GM21390 (cell line): Measurements from ENCODE around the gene JADE1.

ENCODE experiments used
- ATAC-seq: cut with Tn5 transposase; IDR thresholded peaks from one replicate; pipeline ENCODE4 v1.9.1; 2021; ENCODE audit not compliant: unreplicated experiment

The JADE1 gene

DNA sequence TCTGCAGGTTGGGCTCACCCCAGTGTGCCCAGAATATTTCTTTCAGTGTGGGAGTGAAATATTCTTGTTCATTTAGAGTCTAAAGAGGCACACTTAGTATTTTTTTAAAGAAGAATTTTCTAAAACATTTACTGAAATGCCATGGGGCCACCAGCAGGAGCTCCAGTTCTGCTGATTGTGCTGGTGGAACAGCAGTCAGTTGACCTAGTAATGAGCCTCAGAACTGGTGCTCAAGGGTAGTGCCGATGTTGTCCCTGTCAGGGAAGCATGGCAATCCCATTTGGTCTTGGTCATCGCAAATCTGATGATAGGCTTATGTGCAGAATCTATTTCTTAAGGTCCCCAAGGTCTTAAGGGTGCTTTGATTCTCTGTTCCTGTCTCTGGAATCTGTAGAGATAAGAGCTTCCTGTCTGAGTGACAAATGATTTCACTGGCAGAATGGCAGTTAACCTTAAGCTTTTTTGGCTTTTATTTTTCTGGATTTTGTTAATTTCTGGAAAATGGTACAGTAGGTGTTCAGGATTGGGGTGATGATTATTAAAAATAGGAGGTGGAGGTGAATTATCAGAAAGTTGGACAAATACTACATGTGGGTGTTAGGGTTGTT, 31.3 kb downstream of the JADE1 start:
- ATAC-seq: no peak

DNA sequence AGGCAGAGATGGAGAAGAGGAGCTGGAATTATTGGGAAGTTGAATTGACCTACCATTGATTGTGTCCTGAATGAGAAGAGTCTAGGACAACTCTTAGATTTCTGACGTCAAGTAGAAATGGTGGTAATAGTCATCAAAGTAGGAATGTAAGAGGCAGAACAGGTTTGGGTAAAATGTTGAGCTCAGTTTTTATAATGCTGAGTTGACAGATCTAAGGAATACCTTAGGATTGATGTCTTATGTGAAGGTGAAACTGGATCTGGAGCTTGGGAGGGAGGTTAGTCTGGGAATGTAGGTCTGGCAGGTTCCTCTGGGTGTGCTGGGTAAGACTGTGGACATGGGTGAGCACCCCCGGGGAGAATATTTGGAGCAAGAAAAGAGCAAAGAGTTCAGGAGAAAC, 31.9 kb downstream of the JADE1 start:
- no peak for ATAC-seq

DNA sequence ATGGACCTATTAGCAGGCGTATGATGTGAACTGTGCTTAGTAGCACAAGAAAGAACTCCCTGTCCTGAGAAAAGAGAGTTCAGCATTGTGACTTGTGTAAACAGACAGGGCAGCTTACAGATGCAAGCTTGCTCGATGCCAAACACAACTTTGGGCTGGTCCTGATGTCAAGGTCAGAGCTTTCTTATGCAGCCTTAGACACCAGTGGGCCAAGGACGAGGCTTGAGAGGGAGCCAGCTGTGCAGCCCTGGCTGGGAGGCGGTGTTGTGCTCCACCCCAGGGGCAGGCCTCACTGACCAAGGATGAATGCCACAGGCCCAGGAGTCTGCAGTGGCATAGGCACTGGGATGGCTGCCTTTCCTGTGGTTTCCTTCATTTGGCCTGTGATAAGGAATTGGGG, 35.4 kb downstream of the JADE1 start:
- ATAC-seq: no peak

DNA sequence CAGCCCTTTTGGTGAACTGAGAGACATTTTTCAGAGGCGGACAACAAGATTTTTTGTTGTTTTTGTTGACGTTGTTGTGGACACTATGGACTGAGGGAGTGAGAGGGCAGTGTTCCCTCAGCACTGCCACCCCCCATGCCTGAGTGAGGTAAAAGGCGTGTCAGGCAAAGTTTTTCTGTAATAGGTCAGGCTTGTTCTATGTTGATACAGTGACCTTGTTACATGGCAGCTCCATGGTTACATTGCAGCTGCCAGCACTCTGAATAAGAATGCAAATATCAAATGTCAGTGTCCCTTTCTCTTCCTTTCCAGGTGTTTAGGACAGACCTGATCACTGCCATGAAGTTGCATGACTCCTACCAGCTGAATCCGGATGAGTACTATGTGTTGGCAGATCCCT, 36.6 kb downstream of the JADE1 start:
- ATAC-seq: no peak

DNA sequence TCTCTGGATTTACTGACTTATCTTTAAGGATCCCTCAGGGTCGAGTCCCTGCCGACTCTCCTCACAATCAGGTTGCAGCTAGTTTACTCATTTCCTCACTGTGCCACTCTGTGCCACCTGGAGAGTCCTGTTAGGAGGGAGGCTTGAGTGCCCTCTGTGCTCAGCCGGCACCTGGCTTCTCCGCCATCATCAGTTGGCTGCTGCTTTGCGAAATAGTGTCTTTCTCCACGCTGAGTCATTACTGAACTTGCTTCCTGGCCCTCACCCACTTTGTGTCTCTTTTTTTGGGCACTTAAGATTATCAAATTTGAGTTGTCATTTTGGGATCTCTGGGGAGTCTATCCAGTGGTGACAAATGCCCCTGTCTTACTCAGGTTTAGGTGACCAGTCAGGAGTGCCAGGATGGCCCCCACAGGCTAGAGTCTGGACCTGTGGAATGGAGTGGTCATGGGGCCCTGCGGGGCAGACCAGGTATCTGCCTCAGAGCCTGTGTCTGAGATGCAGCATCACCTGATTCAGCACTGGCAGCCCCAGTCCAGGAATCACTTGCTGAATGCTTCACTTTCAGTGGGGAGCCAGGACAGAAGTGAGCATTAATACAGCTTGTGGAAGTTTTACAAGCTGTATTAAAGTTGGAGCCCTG, 37.7 kb downstream of the JADE1 start:
- no peak for ATAC-seq

DNA sequence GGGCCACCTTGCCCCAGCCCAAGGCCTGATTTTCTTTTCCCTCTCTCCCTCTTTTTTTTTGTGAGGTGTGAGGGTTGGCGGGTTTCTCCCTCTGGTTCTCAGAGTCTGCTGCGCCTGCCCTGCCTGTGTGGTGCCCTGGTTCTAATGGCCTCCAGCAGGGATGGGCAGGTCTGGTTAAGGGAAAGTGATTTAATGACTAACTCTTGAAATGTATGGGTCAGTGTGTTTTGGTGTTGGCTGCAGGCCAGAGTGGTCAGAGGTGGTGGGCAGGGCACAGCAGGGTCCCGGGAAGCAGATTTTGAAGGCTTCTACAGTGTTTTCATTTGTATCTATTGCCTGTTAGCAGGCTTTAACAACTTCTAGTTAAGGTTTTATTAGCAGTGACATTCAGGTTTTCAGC, 39.0 kb downstream of the JADE1 start:
- ATAC-seq: no peak

DNA sequence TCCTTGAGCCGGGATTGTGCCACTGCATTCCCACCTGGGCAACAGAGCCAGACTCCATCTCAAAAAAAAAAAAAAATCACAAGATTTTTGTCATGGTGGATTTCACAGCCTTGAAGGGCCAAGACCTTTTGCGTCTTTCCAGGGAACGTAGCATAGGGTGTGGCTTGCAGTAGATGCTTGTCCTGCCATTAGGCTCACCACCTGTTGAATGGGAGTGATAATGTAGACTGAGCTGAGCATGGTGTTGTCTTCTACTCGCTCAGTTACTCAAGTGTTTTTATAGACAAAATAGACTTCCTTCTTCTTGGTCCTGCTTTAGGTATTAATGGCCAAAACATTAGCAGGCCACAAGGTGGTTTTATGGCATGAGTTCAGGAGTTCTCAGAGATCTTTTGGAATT, 40.8 kb downstream of the JADE1 start:
- no peak for ATAC-seq

DNA sequence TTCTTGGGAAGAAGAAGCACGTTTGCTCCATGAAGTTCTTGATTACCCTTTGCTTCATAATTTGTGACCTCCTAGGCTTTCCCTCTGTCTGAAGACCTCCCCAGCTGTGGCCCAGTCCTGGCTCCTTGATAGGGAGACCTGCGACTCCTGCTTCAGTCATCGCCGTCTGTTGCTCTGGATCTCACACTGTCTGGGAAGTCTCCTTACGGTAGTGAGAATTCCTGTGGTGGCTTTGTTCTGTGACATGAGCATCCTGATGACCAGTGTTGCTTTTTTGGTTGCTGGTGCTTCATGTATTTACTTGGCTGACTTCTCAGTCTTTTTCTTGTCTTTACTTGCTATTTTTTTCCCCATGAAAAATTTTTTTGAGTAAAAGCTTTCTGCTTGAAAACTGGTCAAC, 44.2 kb downstream of the JADE1 start:
- ATAC-seq: no peak

DNA sequence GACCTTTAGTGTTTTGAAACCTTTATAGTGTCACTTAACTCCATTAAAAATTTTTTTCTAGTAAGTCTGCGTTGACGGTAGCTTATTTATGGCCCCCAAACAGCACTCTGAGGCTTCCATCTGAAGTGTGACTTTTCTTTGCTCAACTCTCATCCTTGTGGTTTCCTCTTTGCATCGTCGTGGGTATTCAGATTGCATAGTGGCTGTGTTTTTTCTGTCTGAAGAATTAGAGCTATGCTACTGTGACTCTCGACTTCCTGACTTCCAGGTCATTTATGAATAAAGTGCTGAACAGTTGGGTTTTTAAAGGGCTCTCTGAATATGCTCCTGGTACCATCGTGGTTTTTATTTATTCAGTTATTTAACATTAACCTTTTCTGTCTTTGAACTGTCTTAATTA, 44.9 kb downstream of the JADE1 start:
- peak; percentile 90 for ATAC-seq

DNA sequence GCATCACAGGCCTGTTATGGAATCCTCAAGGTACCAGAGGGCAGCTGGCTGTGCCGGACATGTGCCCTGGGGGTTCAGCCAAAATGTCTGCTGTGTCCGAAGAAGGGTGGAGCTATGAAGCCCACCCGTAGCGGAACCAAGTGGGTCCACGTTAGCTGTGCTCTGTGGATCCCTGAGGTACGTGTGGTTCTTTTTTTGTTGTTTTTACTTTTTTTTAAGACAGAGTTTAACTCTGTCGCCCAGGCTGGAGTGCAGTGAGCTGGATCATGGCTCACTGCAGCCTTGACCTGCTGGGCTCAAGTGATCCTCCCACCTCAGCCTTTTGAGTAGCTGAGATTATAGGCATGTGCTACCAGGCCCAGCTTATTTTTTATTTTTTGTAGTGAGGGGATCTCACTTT, 46.1 kb downstream of the JADE1 start:
- ATAC-seq: no peak

DNA sequence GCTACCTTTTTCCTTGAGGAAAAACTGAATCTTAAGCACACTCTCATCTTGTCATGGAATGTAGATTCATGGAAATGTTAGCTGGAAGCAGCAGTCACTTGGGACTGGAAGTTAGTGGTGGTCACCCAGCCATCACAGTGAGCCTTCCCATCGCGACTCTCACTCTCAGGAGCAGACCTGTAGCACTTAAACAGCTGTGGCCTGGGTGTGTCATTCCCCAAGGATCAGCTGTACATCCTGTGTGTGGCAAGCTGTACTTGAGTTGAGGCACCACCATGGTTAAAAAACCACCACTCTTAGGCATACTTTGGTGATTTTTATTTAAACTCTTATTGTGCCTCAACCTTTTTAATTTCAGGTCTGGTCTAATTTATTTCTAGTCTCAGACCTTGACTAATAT, 46.7 kb downstream of the JADE1 start:
- ATAC-seq: no peak

DNA sequence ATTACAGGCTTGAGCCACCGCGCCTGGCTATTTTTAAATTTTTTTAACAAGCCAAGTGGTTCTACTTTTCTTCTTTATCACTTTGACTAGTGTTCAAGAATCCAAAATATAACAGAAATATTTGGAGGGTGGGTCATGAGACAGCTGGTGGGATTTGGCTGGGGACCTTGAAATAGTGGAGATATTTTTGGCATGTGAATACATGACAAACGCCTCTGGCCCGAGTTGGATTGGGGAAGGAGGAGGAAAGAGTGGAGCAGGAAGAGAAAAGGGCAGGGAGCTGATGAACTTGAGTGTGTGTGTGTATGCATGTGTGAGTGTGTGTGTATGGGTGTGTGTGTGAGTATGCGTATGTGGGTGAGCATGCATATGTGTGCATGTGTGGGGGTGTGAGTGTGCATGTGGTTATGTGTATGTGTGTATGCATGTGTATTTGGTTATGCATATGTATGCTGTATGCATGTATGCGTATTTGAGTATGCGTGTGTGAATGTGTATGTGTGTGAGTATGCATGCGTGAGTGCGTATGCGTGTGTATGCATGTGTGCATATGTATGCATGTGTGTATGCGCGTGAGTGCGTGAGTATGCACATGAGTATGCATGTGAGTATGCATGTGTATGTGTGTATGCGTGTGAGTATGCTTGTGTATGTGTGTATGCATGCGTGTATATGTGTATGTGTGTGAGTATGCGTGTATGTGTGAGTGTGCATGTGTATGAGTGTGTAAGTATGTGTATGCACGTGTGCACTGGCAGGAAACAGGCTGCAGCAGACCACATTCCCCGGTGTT, 49.6 kb downstream of the JADE1 start:
- no peak for ATAC-seq

DNA sequence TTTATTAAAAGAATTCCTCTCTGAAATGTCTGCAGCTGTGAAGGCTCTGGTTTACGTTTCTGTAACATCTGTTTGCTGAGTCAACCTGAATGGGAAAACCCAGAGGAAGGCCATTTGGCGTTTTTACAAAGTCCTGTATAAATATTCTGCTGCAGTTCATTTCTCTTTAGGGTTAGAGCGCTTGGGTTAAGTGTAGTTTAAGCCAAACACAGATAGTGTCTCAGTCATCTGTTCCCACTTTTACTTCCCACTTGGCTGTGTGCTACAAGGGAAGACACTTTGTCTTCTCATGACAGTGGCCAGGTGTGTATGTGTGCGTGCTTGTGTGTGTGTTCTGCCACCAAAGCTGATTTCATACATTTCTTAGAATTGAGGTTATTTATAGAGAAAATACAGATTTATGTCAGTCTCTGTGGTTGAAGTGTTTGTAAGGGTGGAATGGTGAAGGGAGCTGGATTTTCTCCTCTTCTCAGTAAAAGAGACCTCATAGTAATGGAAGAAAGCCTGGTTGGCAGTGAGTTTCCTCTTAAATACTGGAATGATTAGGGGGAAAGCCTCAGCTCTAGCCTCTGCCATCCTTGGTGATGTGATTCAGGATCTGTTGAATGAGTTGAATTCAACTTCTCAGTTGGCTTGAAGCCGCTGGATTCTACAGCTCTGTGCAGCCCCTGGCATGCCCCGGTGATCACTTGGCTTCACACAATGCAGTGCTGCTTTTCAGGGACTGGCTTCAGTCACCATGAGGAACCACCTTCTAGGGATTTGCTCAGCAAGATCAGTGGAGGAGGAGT, 50.6 kb downstream of the JADE1 start:
- ATAC-seq: no peak

DNA sequence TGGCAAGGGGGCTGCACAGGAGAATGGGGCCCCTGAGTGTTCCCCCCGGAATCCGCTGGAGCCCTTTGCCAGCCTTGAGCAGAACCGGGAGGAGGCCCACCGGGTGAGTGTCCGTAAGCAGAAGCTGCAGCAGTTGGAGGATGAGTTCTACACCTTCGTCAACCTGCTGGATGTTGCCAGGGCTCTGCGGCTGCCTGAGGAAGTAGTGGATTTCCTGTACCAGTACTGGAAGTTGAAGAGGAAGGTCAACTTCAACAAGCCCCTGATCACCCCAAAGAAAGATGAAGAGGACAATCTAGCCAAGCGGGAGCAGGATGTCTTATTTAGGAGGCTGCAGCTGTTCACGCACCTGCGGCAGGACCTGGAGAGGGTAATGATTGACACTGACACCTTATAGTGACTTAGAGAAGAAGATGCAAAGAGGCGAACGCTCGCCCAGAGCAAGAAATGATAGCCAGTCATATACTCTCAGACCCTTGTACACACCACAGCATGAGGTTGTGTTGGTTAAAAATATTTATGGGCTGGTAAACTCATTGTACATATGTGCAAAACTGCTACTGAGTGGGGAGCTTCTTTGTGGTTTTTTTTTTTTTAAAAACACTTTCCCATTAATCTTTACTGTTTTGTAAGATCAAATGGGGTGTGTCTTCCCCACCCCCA, 52.5 kb downstream of the JADE1 start:
- peak; percentile 11 for ATAC-seq

DNA sequence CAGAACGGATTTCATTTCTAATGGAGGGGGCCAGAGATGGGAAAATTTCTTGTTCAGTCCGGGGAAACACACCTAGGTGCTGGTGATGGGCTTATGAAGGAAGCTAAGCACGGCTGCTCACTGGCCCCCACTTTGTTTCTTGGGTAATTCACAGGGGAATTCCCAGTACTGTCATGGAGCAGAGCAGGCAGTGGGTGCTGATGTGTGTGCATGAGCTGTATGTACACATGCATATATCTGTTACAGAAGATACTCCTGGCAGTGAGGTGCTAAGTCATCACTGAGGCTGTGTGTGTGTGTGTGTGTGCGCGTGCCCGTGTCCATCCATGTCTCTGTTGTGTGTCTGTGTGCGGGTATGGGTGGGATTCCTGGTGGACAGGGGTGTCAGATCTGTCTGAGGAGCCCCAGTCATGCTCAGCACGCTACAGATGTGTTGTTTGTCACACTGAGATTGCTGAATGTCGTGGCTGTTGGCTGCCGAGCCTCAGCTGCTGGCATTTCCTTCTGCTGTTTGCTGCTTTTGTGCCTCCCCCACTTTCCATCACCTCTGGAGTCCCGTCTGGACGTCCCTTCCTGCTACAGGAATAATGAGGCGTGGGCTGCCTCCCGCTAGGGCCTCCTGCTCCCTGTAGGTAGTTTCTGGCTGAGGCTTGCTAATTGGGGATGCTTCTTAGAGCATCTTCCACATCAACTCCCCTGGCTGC, 53.3 kb downstream of the JADE1 start:
- ATAC-seq: peak; percentile 45

DNA sequence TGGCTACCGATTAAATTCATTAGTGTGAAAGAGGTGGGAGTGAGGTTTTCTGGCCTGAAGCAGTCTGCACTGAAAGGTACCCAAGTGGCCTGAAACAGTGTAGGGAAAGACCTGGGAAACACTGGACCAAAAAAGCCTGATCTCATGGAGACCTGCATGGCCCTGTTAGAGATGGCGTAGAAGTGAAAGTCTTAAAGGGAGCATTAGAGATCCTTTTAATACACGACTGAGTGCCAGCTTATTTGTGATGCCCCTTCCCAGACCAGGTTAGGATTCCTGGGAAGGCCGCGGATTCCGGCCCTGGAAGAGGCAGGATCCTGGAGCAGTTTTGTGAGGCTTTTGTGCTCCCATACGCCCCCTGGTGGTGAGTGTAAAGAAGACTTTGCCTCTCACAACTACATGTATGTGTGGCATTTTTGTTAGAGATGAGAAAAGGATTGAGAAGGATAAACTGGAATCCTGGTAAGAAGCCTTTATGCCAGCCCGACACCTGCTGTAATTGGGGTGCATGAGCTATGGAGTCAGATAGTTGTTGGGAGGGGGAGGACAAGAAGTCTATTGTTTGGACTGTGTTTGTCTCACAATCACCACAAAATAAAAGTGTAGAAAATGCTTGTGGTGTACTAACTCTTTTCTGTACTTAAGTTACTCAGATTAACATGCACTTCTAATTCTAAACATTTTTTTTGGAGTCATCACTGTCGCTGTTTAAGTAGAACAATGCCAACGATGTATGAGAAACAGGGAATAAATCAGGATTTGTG, 54.0 kb downstream of the JADE1 start:
- ATAC-seq: no peak

DNA sequence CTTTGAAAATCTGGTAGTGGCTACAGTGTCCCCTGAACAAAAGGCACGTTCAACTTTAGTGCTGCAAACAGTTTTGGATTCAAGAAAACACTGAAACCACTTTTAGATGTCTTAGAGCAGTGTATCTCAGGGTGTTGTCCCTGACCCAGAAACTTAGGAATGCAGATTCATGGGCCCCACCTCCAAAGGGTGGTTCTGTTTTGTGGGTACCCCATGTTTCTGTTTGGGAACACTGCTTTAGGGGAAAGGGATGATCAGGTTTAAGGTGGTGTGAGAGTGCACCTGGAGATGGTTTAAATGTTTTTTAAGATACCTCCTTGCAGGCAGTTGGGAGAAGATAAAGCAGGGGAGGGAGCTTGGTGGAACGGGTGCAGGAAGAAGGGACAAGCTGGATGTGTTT, 55.6 kb downstream of the JADE1 start:
- ATAC-seq: no peak

DNA sequence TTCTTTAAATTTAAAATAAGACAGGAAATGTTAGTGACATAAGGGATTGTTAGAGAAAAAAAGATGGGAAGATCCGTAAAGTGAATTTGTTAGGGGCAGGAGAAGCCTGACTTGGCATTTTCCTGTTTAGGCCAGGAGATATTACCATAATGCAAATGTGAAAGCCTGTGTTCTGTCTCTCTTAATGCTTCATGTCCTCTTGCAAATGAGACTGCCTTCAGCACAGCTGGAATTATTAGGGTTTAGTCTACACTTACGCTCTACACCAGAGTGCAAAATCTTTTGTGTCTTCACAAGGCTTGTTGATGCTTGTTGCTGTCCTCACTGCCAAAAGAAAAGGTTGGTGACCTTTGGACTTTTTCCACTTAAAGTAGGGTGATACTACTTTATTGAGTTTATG, 56.8 kb downstream of the JADE1 start:
- no peak for ATAC-seq

DNA sequence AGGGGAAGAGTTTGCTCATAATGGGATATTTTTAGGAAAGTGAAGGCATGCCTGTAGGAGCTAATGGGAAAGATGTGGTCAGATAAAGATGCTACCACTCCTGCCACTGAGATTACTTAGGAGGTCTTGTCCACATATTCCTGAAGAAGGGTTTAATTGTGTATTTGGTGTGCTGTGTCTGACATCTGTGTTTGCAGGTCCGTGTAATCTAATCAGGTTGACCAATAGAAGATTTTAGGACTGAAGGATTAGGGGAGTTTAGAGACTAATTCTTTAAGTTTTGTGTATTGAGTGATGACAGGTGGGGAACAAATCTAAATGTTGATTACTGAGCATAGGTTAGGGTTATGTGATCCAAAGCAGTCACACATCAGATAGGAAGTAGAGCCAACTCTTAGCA, 57.2 kb downstream of the JADE1 start:
- ATAC-seq: no peak

DNA sequence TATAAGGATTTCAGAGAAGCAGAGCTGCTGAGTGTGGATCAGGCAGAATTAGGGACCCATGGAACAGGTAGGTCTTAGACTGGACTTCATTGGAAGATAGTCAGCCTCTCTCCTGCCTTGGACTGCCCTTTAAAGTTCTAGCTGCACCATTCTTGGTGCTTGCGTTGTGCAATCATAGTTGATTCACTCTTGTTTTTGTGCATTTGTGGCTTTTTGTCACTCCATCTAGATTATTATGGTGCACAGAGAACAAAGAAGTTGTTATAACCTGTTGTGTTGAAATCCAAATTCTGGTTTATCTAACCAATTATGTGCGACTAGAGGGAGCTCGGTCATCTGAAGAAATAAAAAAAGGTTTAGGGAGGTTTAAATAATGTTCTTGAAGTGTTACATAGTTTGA, 59.3 kb downstream of the JADE1 start:
- ATAC-seq: no peak
